Measurements from ENCODE around the gene RAP1GAP2. TPM values are rescaled to one million over a fixed set of nuclear protein-coding genes. Genes with fewer than 3 reads are reported as not detected.

The RAP1GAP2 gene
- total RNA-seq, 1 experiment from 2014 or later: 72.8 TPM

DNA sequence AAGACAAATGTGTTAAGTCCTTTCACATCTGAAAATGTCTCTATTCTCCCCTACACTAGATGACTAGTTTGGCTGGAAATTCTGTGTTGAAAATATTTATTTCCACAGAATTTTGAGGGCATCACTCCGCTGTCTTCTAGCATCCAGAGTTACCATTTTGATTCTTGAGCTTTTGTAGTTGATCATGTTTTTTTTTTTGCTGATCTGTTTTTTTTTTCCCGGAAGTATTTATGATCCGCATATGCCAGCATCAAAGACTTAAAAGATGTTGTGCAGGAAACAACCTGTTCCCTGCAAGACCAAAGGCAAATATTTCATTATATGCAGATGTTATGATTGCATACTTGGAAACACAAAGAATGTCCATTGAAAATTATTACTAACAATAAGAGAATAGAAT, 250.5 kb downstream of the RAP1GAP2 start:
- TF ChIP-seq ZBTB21 (CRISPR knock-in tag; IDR thresholded peaks at IDR 0.05; ENCODE audit: borderline replicate concordance): no peak
- no peak for TF ChIP-seq TCF7 (CRISPR knock-in tag; IDR thresholded peaks at IDR 0.05; ENCODE audit: low read depth)
- no peak for TF ChIP-seq KAT7 (CRISPR knock-in tag; IDR thresholded peaks at IDR 0.05; ENCODE audit: borderline replicate concordance)
- no peak for TF ChIP-seq FOXP4 (CRISPR knock-in tag; IDR thresholded peaks at IDR 0.05)
- TF ChIP-seq, protein P1, sequence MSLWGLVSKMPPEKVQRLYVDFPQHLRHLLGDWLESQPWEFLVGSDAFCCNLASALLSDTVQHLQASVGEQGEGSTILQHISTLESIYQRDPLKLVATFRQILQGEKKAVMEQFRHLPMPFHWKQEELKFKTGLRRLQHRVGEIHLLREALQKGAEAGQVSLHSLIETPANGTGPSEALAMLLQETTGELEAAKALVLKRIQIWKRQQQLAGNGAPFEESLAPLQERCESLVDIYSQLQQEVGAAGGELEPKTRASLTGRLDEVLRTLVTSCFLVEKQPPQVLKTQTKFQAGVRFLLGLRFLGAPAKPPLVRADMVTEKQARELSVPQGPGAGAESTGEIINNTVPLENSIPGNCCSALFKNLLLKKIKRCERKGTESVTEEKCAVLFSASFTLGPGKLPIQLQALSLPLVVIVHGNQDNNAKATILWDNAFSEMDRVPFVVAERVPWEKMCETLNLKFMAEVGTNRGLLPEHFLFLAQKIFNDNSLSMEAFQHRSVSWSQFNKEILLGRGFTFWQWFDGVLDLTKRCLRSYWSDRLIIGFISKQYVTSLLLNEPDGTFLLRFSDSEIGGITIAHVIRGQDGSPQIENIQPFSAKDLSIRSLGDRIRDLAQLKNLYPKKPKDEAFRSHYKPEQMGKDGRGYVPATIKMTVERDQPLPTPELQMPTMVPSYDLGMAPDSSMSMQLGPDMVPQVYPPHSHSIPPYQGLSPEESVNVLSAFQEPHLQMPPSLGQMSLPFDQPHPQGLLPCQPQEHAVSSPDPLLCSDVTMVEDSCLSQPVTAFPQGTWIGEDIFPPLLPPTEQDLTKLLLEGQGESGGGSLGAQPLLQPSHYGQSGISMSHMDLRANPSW (CRISPR knock-in tag; conservative IDR thresholded peaks at IDR 0.05; ENCODE audit: low read depth): no peak
- TF ChIP-seq FOXJ3 (CRISPR knock-in tag; IDR thresholded peaks at IDR 0.05; ENCODE audit: borderline replicate concordance): no peak
- no peak for TF ChIP-seq SP1 (CRISPR knock-in tag; conservative IDR thresholded peaks at IDR 0.05)
- no peak for TF ChIP-seq MYBL2 (CRISPR knock-in tag; IDR thresholded peaks at IDR 0.05)
- TF ChIP-seq FOXP1 (CRISPR knock-in tag; IDR thresholded peaks at IDR 0.05; ENCODE audit: borderline replicate concordance): no peak
- no peak for TF ChIP-seq OVOL2 (CRISPR knock-in tag; IDR thresholded peaks at IDR 0.05; ENCODE audit: borderline replicate concordance)
- TF ChIP-seq SOX15 (CRISPR knock-in tag; IDR thresholded peaks at IDR 0.05): no peak
- ATAC-seq (no peak), DNase-seq (ENCODE audit: low spot score) (no peak)
- CTCF ChIA-PET: no interaction called here
- Mint-ChIP-seq H3K4me3 (no peak overlapping the region), H3K27ac (no peak overlapping the region), H3K4me1 (no peaks in the 10 kb centered on the region), H3K27me3 (ENCODE audit: low read depth) (peaks cover 12% of the 10 kb centered on the region), H3K9me3 (peaks cover 31% of the 10 kb centered on the region), H3K36me3 (peaks cover 15% of the 10 kb centered on the region)
- POLR2A ChIA-PET: no interaction called here

DNA sequence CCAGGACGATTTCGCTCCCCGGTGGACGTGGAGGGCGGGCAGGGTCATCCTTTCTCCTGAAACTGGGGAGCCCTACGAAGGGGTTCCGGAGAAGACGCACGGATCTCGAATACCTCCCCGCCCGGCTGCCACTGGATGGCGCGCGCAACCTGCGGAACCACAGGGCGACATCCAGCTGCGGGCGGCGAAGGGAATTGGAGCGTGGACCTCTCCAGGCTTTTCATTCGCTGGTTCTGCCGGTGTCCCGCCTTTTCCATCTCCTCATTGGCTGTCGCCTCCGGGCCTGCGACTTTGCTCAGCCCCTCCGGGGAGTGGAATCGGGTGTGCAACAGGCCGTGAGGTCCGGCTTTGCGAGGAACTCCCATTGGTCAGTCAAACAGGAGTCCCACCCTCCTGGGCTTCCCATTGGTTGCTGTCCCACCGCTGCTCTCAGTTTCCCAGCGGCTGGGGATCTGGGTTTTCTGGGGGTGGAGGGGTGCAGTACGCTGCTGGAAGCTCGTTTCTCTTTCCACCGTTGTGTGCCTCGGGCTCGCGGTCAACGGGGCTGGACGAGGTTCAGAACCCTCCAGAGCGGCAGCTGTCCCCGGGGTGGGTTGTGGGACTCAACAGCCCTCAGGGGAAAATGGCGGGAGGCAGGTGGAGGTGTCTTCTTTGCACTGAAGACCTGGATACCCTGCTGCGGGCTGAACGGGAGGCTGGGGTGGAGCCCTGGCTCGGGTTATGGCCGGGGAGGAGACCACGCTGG, 252.7 kb downstream of the RAP1GAP2 start:
- ATAC-seq (peak; percentile 99), DNase-seq (ENCODE audit: low spot score) (peak; percentile 97)
- CTCF ChIA-PET: interaction anchor here (0.6 to 1.8 kb wide), 20 partner anchors 9 to 797 kb away, joined by 3 to 10 read pairs (median 3); partner anchors contain the start of genes CTNS, NCBP3 and SHPK
- H3K4me3 Mint-ChIP-seq: peak overlapping the region; percentile 88
- H3K36me3 Mint-ChIP-seq: peaks cover 7% of the 10 kb centered on the region
- H3K27me3 Mint-ChIP-seq (ENCODE audit: low read depth): peaks cover 4% of the 10 kb centered on the region
- peaks cover 13% of the 10 kb centered on the region for H3K9me3 Mint-ChIP-seq
- POLR2A ChIA-PET: interaction anchor here (0.5 kb wide), 1 partner anchor 329 kb away, joined by 3 read pairs; no protein-coding TSS in a partner anchor
- no peaks in the 10 kb centered on the region for H3K4me1 Mint-ChIP-seq
- H3K27ac Mint-ChIP-seq: peak overlapping the region; percentile 82
- TF ChIP-seq NFATC4 (CRISPR knock-in tag; IDR thresholded peaks at IDR 0.05) (no peak), NR1H2 (CRISPR knock-in tag; IDR thresholded peaks at IDR 0.05) (no peak), ETV6 (CRISPR knock-in tag; IDR thresholded peaks at IDR 0.05) (no peak), ZNF232 (CRISPR knock-in tag; IDR thresholded peaks at IDR 0.05) (peak; percentile 80), ZNF138 (CRISPR knock-in tag; conservative IDR thresholded peaks at IDR 0.05) (0 out of 2 replicates have a peak, but pooled peaks have one; percentile 16), ELF4 (CRISPR knock-in tag; IDR thresholded peaks at IDR 0.05; ENCODE audit: low read depth) (no peak), SP1 (CRISPR knock-in tag; conservative IDR thresholded peaks at IDR 0.05) (peak; percentile 58; the same call in 1 of the 2 replicates), USF2 (CRISPR knock-in tag; IDR thresholded peaks at IDR 0.05) (0 out of 2 replicates have a peak, but pooled peaks have one; percentile 25), PRDM15 (CRISPR knock-in tag; IDR thresholded peaks at IDR 0.05) (0 out of 2 replicates have a peak, but pooled peaks have one; percentile 23), NFYB (CRISPR knock-in tag; conservative IDR thresholded peaks at IDR 0.05; ENCODE audit: low read depth) (peak; percentile 95), FOXP1 (CRISPR knock-in tag; IDR thresholded peaks at IDR 0.05; ENCODE audit: borderline replicate concordance) (peak; percentile 22; the same call in 1 of the 2 replicates), ZBTB43 (CRISPR knock-in tag; IDR thresholded peaks at IDR 0.05) (peak; percentile 96)
